ENCODE measurements around the gene NPTXR.
"Not testable (repeated sequence)": the region's sequence is repeated elsewhere in the genome, so short reads cannot be mapped to it uniquely, and the experiment has no call there.

The NPTXR gene

GRCh38 chr22:38868286-38868721 is 24.5 kb upstream of the NPTXR start:
- no peak for DNase-seq

- no peak for DNase-seq
Measured at GRCh38 chr22:38867471-38868285, 23.9 kb upstream of the NPTXR start.

- no peak for DNase-seq
Measured at GRCh38 chr22:38867124-38867455, 23.3 kb upstream of the NPTXR start.

GRCh38 chr22:38866399-38867123 is 22.7 kb upstream of the NPTXR start:
- no peak for DNase-seq

- no peak for DNase-seq
Measured at GRCh38 chr22:38866024-38866398, 22.2 kb upstream of the NPTXR start.

GRCh38 chr22:38865201-38866023 is 21.6 kb upstream of the NPTXR start:
- DNase-seq: no peak

- no peak for DNase-seq
Measured at GRCh38 chr22:38864361-38865191, 20.7 kb upstream of the NPTXR start.

- no peak for DNase-seq
Measured at GRCh38 chr22:38863531-38864131, 19.8 kb upstream of the NPTXR start.

- no peak for DNase-seq
Measured at GRCh38 chr22:38862375-38863329, 18.8 kb upstream of the NPTXR start.

- no peak for DNase-seq
Measured at GRCh38 chr22:38861927-38862326, 18.1 kb upstream of the NPTXR start.

GRCh38 chr22:38861170-38861876 is 17.5 kb upstream of the NPTXR start:
- DNase-seq: no peak

- DNase-seq: no peak
Measured at GRCh38 chr22:38860283-38861169, 16.7 kb upstream of the NPTXR start.

- DNase-seq: no peak
Measured at GRCh38 chr22:38859581-38860282, 15.9 kb upstream of the NPTXR start.

GRCh38 chr22:38858492-38858891 is 14.7 kb upstream of the NPTXR start:
- DNase-seq: no peak

GRCh38 chr22:38854476-38854875 is 10.6 kb upstream of the NPTXR start:
- not testable (repeated sequence) for DNase-seq

- not testable (repeated sequence) for DNase-seq
Measured at GRCh38 chr22:38853883-38854282, 10.1 kb upstream of the NPTXR start.

- no peak for DNase-seq
Measured at GRCh38 chr22:38853196-38853651, 9.4 kb upstream of the NPTXR start.

- DNase-seq: no peak
Measured at GRCh38 chr22:38852522-38852921, 8.7 kb upstream of the NPTXR start.

All from NCI-H524 treated with DMSO at 0.1 percent for 48 hours (cell line).